PC-3 (cell line): ENCODE measurements around the gene HOXB9. TPM values are rescaled to one million over a fixed set of nuclear protein-coding genes. Genes with fewer than 3 reads are reported as not detected.

ENCODE experiments used
- ATAC-seq: fragments of 200-7000 bp; cut with Tn5 transposase; 2 replicates; pipeline ENCODE4 v1.9.1; 2020; ENCODE audit warnings: mild to moderate bottlenecking, moderate library complexity
- BruUV-seq: library from RNA; stranded (reverse); fragments of 400-500 nt; replicated peaks from 2 replicates; lab custom pipeline; 2021; lab: Mats Ljungman, UMichigan
- CTCF ChIA-PET: fragments of 300-600 bp; sonication (Branson Sonifier 250); formaldehyde crosslinking; loops from one replicate; lab custom pipeline; 2022; ENCODE audit warnings: antibody characterized with exemption; lab: Charles Lee
- POLR2A ChIA-PET: fragments of 300-600 bp; sonication (Branson Sonifier 250); formaldehyde crosslinking; loops from one replicate; lab custom pipeline; 2022; ENCODE audit warnings: antibody characterized with exemption; ENCODE audit not compliant: unreplicated experiment; lab: Charles Lee
- DNase-seq: peaks from one replicate; pipeline ENCODE4 v3.0.0-alpha.2; 2015
- H2AFZ ChIP-seq: fragments of 300-600 bp; sonication (generic); 2 replicates; pipeline ENCODE4 v1.6.0; 2016; ENCODE audit warnings: antibody characterized with exemption, low read length
- H3F3A ChIP-seq: fragments of 300-600 bp; sonication (generic); one replicate; pipeline ENCODE4 v1.6.0; 2017; ENCODE audit warnings: antibody characterized with exemption, low read length, control low read depth, mild to moderate bottlenecking; ENCODE audit not compliant: unreplicated experiment
- H3K27ac ChIP-seq: fragments of 300-600 bp; sonication (generic); 2 replicates; pipeline ENCODE4 v1.5.1; 2016; ENCODE audit warnings: mild to moderate bottlenecking, low read length
- H3K27me3 ChIP-seq: fragments of 300-600 bp; sonication (generic); 2 replicates; pipeline ENCODE4 v1.6.1; 2016; ENCODE audit warnings: low read length, mixed read lengths
- H3K36me3 ChIP-seq: fragments of 300-600 bp; sonication (generic); 2 replicates; pipeline ENCODE4 v1.6.1; 2016; ENCODE audit warnings: low read depth, mixed run types, low read length, mixed read lengths
- H3K4me1 ChIP-seq: fragments of 300-600 bp; sonication (generic); 2 replicates; pipeline ENCODE4 v1.5.1; 2016; ENCODE audit warnings: low read length; ENCODE audit not compliant: insufficient read depth
- H3K4me2 ChIP-seq: fragments of 300-600 bp; sonication (generic); 2 replicates; pipeline ENCODE4 v1.6.0; 2016; ENCODE audit warnings: low read length
- H3K4me3 ChIP-seq: fragments of 300-600 bp; sonication (generic); 2 replicates; pipeline ENCODE4 v1.5.1; 2016; ENCODE audit warnings: mild to moderate bottlenecking, low read length, mixed read lengths
- H3K79me2 ChIP-seq: fragments of 300-600 bp; sonication (generic); 2 replicates; pipeline ENCODE4 v1.6.1; 2017; ENCODE audit warnings: low read length, mixed read lengths
- H3K9ac ChIP-seq: fragments of 300-600 bp; sonication (generic); 2 replicates; pipeline ENCODE4 v1.6.0; 2016; ENCODE audit warnings: mild to moderate bottlenecking, low read length
- H3K9me2 ChIP-seq: fragments of 300-600 bp; sonication (generic); replicated peaks from 2 replicates; pipeline ENCODE4 v1.6.1; 2016; ENCODE audit warnings: mixed run types, low read length, mixed read lengths
- H3K9me3 ChIP-seq: fragments of 300-600 bp; sonication (generic); 2 replicates; pipeline ENCODE4 v1.6.1; 2016; ENCODE audit warnings: low read length, mixed read lengths
- H4K20me1 ChIP-seq: fragments of 300-600 bp; sonication (generic); 2 replicates; pipeline ENCODE4 v1.6.1; 2016; ENCODE audit warnings: low read length, mixed read lengths
- CTCF ChIP-seq: fragments of 300-600 bp; sonication (generic); conservative IDR thresholded peaks from 2 replicates; pipeline ENCODE4 v1.5.1; 2017; ENCODE audit warnings: antibody characterized with exemption, low read depth, mild to moderate bottlenecking, low read length
- EZH2 ChIP-seq: fragments of 300-600 bp; sonication (generic); IDR thresholded peaks from one replicate; pipeline ENCODE4 v1.6.1; 2017; ENCODE audit warnings: antibody characterized with exemption, mild to moderate bottlenecking, low read length; ENCODE audit not compliant: unreplicated experiment
- EZH2phosphoT487 ChIP-seq: fragments of 300-600 bp; sonication (generic); IDR thresholded peaks from 2 replicates; pipeline ENCODE4 v1.6.1; 2018; ENCODE audit warnings: mild to moderate bottlenecking, antibody characterized with exemption, low read length, borderline replicate concordance
- intact Hi-C: fragments of 100-400 bp; cut with micrococcal nuclease; formaldehyde crosslinking; loops from 2 replicates; pipeline ENCODE4 v1.9.0; 2023
- total RNA-seq: library from RNA; depleted of rRNA; stranded (reverse); fragments of >200 nt; gene quantifications from 2 replicates; pipeline ENCODE4 v1.2.3, GENCODE V29; 2014

Gene HOXB9
- total RNA-seq, 1 experiment from 2014 or later, result 7.0 TPM

- BruUV-seq, result no TSS peak
- no peak overlapping the region for H3K9ac ChIP-seq
- 0 out of 2 replicates have a peak, but pooled peaks cover 6% of the 10 kb centered on the region for H3K79me2 ChIP-seq
- H3K9me2 ChIP-seq, result no peaks in the 10 kb centered on the region
- H3K4me2 ChIP-seq, result peak overlapping the region; percentile 97; the same call in 1 of the 2 replicates
- no peak overlapping the region for H2AFZ ChIP-seq
- H3K4me1 ChIP-seq, result peaks cover 22% of the 10 kb centered on the region
- ChIA-PET CTCF (no interaction called here), POLR2A (no interaction called here)
- no peaks in the 10 kb centered on the region for H4K20me1 ChIP-seq
- intact Hi-C loops, result no loop called here
- H3K27me3 ChIP-seq, result no peaks in the 10 kb centered on the region
- no peaks in the 10 kb centered on the region for H3F3A ChIP-seq
- H3K36me3 ChIP-seq, result no peaks in the 10 kb centered on the region
- H3K4me3 ChIP-seq, result no peak overlapping the region
- DNase-seq (no peak), ATAC-seq (no peak)
- H3K9me3 ChIP-seq, result no peaks in the 10 kb centered on the region
- TF ChIP-seq EZH2phosphoT487, result no peak
- no peak for TF ChIP-seq CTCF
- no peak for TF ChIP-seq EZH2
- H3K27ac ChIP-seq, result no peak overlapping the region
Measured at GRCh38 chr17:48583708-48584222, 42.4 kb downstream of the HOXB9 start.

- H4K20me1 ChIP-seq, result no peaks in the 10 kb centered on the region
- H3F3A ChIP-seq, result no peaks in the 10 kb centered on the region
- no peak overlapping the region for H3K27ac ChIP-seq
- H3K9me2 ChIP-seq, result no peaks in the 10 kb centered on the region
- ChIA-PET POLR2A (no interaction called here), CTCF (interaction anchor here (0.6 kb wide), 1 partner anchor 85 kb away, joined by 3 read pairs; no protein-coding TSS in a partner anchor)
- H3K4me1 ChIP-seq, result peaks cover 20% of the 10 kb centered on the region
- no peak overlapping the region for H3K4me2 ChIP-seq
- H3K4me3 ChIP-seq, result no peak overlapping the region
- intact Hi-C loops, result no loop called here
- TF ChIP-seq EZH2, result no peak
- no peak for TF ChIP-seq EZH2phosphoT487
- TF ChIP-seq CTCF, result no peak
- no TSS peak for BruUV-seq
- no peak overlapping the region for H3K9ac ChIP-seq
- ATAC-seq (no peak), DNase-seq (no peak)
- 0 out of 2 replicates have a peak, but pooled peaks cover 6% of the 10 kb centered on the region for H3K79me2 ChIP-seq
- no peaks in the 10 kb centered on the region for H3K27me3 ChIP-seq
- H2AFZ ChIP-seq, result no peak overlapping the region
- H3K36me3 ChIP-seq, result no peaks in the 10 kb centered on the region
- no peaks in the 10 kb centered on the region for H3K9me3 ChIP-seq
Measured at GRCh38 chr17:48582750-48583069, 43.4 kb downstream of the HOXB9 start.

- TF ChIP-seq EZH2 (no peak), CTCF (no peak)
- H4K20me1 ChIP-seq, result no peaks in the 10 kb centered on the region
- H3K4me2 ChIP-seq, result no peak overlapping the region
- H3K9ac ChIP-seq, result no peak overlapping the region
- no peaks in the 10 kb centered on the region for H3K9me2 ChIP-seq
- ChIA-PET POLR2A (no interaction called here), CTCF (no interaction called here)
- no peaks in the 10 kb centered on the region for H3K36me3 ChIP-seq
- no peak overlapping the region for H3K4me3 ChIP-seq
- no TSS peak for BruUV-seq
- H3K27ac ChIP-seq, result no peak overlapping the region
- no peak for ATAC-seq
- H3K4me1 ChIP-seq, result peaks cover 25% of the 10 kb centered on the region
- H3K79me2 ChIP-seq, result 0 out of 2 replicates have a peak, but pooled peaks cover 6% of the 10 kb centered on the region
- intact Hi-C loops, result no loop called here
- DNase-seq, result no peak
- no peak overlapping the region for H2AFZ ChIP-seq
- no peaks in the 10 kb centered on the region for H3F3A ChIP-seq
- H3K27me3 ChIP-seq, result no peaks in the 10 kb centered on the region
- H3K9me3 ChIP-seq, result no peaks in the 10 kb centered on the region
Measured at GRCh38 chr17:48579760-48580554, 46.2 kb downstream of the HOXB9 start.
